GM18511 (cell line): ENCODE measurements around the gene PRKRA.
"Not testable (repeated sequence)": the region's sequence is repeated elsewhere in the genome, so short reads cannot be mapped to it uniquely, and the experiment has no call there.

Source experiments
- ATAC-seq: cut with Tn5 transposase; IDR thresholded peaks from one replicate; pipeline ENCODE4 v1.9.1; 2021; ENCODE audit warnings: mild to moderate bottlenecking, moderate library complexity; ENCODE audit not compliant: unreplicated experiment

PRKRA gene

GRCh38 chr2:178414266-178415247, 36.4 kb downstream of the PRKRA start:
- peak; percentile 77 for ATAC-seq

- peak; percentile 82 for ATAC-seq
These were observed 37.3 kb downstream of the PRKRA start for GRCh38 chr2:178413472-178414265.

- ATAC-seq, result not testable (repeated sequence)
These were observed 38.5 kb downstream of the PRKRA start for GRCh38 chr2:178412453-178412852.

- no peak for ATAC-seq
These were observed 38.9 kb downstream of the PRKRA start for GRCh38 chr2:178412047-178412446.

- ATAC-seq, result no peak
These were observed 41.7 kb downstream of the PRKRA start for GRCh38 chr2:178409261-178409660.

- peak; percentile 99 for ATAC-seq
These were observed 46.6 kb downstream of the PRKRA start for GRCh38 chr2:178404368-178404767.

- ATAC-seq, result peak; percentile 57
These were observed 47.2 kb downstream of the PRKRA start for GRCh38 chr2:178403671-178404306.

GRCh38 chr2:178401994-178402437, 49.0 kb downstream of the PRKRA start:
- ATAC-seq, result no peak

GRCh38 chr2:178397002-178397605, 53.9 kb downstream of the PRKRA start:
- ATAC-seq, result peak; percentile 96

GRCh38 chr2:178395941-178396570, 54.9 kb downstream of the PRKRA start:
- ATAC-seq, result no peak

- ATAC-seq, result no peak
These were observed 55.7 kb downstream of the PRKRA start for GRCh38 chr2:178395295-178395694.

GRCh38 chr2:178394859-178395258, 56.1 kb downstream of the PRKRA start:
- ATAC-seq, result no peak

- ATAC-seq, result no peak
These were observed 58.8 kb downstream of the PRKRA start for GRCh38 chr2:178392215-178392614.

- ATAC-seq, result no peak
These were observed 59.3 kb downstream of the PRKRA start for GRCh38 chr2:178391701-178392100.

- no peak for ATAC-seq
These were observed 62.7 kb downstream of the PRKRA start for GRCh38 chr2:178388287-178388686.

GRCh38 chr2:178386986-178387597, 63.9 kb downstream of the PRKRA start:
- ATAC-seq, result no peak

- no peak for ATAC-seq
These were observed 65.3 kb downstream of the PRKRA start for GRCh38 chr2:178385595-178386148.

- ATAC-seq, result no peak
These were observed 67.3 kb downstream of the PRKRA start for GRCh38 chr2:178383718-178384117.
